Activated CD4-positive, alpha-beta T cell treated with anti-CD3 and anti-CD28 coated beads, Interleukin-2, amount 50 U/mL, for 4 hours (primary cell): Measurements from ENCODE around the gene STIP1.
A peak's percentile ranks its signal among the peaks of the same experiment; 100 is the strongest.

Source experiments
- DNase-seq, 2 experiments: peaks; one replicate each; pipeline ENCODE4 v3.0.0-alpha.2; 2020

Gene STIP1

DNA sequence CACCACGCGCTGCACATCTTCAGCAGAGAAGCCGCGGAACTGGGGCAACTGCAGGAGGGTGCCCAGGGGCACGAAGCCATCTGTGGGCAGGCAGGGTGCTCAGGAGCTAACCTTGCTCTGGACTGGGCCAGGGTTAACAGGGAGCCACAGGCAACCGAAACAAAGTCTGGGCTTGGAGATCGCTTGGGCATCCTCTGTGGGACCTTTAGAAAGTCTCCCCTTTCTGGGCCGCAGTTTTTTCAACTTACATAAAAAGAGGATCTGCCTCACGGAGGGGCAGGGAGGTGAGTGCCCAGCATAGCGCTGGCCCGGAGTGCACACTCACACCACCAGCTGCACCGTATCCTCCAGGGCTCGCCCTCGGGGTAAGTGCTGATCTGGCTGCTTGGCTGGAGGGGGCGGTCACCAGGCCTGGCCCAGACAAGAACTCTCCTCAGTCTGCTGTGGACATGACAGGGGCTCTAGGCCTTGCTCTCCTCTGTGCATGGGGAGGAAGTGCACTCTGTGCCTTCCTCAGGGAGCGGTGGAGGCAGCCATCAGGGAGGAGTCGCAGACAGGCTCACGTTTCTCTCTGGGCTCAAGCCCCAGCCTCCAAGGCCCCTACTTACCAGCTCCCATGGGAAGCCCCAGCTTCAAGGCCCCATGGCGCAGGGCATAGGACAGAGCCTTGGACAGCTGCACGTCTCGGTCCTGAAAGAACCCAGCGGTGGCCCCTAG, 39.1 kb downstream of the STIP1 start:
- no peak for DNase-seq

DNA sequence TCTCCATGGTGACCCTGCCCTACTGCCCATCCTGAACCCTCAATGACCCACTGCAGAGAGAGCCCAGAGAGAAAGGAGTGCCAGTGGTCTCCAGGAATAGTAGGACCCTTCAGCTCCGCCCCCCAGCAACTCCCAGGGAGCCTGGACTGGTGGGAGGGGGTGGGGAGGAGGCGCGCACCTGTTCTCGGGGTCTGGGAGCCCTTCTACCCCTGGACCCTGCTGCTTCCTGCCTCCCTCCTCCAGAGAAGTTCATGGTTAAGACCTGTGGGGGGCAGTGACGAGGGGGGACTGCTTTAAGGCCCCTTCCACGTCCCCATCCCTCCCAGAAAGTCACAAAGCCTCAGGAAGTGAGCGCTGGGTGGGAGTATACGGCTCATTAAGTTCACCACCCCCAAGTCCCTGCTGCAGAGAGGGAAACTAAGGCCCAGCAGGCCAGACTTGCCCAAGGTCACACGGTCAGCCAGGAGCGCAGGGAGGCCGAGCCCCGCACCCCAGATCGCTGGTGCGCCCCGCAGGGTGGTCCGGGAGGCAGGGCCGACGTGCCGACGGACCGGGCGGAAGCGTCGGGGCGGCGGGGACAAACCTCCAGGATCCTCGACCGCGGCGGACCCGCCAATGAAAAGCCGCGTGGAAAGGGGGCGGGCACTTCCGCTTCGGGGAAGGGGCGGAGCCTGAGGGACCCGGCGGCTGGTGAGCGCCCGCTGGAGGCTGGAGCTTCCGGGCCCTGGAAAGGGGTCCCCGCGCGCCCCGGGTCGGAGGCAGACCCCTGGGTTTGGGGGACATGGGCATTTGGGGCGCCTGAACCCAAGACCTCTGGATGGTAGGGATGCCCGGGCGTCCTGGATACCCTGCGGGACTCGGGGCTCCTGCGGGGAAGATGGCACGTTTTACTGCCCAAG, 39.9 kb downstream of the STIP1 start, which contains the start of the genes NUDT22 and TRPT1:
NUDT22 (plus strand) TSS at position 667 of the 899 bp plus-strand sequence. CDS start 379 bp downstream, outside the sequence.
TRPT1 (minus strand) TSS at position 579 of the 899 bp plus-strand sequence; CDS start at position 253, 326 bp downstream.
- DNase-seq, result peak; percentile 85 to 88

DNA sequence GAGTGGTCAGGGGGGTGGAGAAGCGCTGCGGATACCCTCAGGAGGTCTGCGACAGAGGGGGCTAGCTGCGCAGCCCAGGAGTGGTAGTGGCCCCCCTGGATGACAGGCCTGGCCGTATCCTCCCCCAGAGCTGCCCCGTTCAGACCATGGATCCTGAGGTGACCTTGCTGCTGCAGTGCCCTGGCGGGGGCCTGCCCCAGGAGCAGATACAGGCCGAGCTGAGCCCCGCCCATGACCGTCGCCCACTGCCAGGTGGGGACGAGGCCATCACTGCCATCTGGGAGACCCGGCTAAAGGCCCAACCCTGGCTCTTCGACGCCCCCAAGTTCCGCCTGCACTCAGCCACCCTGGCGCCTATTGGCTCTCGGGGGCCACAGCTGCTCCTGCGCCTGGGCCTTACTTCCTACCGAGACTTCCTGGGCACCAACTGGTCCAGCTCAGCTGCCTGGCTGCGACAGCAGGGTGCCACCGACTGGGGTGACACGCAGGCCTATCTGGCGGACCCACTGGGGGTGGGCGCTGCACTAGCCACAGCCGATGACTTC, 40.6 kb downstream of the STIP1 start:
- DNase-seq, result peak in 1 of 2 experiments; percentile 30

DNA sequence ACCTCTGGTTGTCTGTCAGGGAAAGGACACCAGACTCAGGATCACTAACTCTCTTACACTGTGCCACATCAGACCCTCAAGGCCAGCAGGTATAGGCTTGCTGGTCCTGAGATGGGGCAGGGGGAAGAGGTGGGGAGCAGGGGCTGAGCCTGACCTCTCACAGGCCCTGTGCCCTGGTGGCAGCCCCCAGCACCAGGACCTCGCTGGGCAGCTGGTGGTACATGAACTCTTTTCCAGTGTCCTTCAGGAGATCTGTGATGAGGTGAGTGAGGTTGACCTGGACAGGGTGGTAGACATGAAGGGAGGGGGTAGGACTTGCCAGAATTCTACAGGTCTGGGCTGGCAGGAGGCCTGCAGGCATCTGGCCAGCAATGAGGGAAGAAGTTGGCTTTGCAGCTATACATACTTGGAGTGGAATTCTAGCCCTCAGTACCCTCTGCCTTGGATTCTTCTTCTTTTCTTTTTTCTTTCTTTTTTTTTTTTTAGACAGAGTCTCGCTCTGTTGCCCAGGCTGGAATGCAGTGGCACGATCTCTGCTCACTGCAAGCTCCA, 41.5 kb downstream of the STIP1 start:
- DNase-seq, result no peak

DNA sequence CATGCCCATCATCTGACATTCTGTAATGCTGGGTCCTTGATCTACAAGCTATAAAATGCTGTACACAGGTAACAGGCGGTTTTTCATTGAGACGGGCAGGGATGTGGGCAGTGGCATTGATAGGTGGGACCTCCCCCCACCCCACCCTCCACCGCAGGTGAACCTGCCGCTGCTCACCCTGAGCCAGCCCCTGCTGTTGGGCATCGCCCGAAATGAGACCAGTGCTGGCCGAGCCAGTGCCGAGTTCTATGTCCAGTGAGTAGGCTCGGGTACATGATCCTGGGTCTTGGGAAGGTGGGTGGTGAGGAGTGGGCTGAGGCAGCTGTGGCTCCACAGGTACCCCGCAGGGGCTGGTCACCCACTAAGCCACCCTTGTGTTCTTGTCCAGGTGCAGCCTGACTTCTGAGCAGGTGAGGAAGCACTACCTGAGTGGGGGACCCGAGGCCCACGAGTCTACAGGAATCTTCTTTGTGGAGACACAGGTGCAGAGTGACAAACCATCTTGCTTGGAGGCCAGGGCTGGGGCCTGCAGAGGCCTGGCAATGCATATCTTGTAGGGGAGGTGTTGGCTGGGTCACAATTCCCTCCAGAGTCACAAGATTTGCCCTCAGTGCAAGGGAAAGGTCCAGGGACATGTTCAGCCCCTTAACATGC, 43.2 kb downstream of the STIP1 start:
- DNase-seq, result no peak

DNA sequence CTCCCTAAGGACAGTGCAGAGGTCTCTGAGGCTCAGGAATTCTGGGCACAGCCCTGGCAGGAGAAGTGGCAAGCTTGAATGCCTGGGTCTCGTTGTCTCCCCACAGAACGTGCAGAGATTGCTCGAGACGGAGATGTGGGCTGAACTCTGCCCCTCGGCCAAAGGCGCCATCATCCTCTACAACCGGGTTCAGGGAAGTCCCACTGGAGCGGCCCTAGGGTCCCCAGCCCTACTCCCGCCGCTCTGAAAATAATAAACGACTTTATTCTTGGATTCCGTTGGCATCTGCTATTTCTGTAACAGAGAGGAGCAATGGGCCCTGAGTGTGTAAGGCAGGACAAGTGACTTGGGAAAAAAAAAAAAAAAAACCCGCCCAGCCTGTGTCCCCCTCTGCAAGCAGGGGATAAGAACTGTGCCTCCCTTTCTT, 43.8 kb downstream of the STIP1 start:
- no peak for DNase-seq

DNA sequence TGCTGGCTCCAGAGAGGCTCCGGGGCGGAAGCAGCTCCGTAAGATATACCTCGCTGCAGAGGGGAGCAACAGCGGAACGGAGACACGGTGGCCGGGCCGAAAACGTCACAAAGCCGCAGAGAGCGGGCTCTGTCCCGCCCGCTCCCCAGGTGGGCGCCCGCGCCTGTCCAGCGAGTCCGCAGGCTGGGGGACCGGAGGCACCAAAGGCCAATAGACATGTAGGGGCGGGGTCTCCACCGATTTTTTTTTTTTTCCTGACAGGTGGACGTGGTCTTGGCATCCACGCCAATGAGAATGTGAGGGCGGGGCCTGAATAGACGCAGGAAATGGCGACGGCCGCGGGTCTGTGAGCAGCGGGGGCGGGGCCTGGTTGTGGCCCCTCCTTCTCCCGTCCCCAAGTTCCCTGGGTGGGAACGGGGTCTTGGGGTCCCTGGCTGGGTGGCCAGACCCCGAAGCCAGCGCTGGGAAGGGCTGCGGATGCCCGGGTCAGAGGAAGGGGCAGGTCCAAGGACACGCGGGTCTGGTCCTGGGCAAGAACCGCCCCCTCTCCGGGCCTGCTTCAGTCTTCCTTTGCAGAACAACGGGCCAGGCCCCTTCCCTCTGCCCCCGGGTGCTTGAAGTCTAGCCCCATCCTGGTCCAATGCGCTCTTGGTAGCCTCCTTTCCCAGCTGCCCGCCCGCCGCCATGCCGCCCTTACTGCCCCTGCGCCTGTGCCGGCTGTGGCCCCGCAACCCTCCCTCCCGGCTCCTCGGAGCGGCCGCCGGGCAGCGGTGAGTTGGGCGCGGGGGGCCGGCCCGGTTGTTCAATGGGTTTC, 44.4 kb downstream of the STIP1 start, which contains the start of gene DNAJC4:
DNAJC4 (plus strand) TSS at position 378 of the 814 bp plus-strand sequence; CDS start at position 685, 307 bp downstream.
- peak; percentile 77 to 79 for DNase-seq

DNA sequence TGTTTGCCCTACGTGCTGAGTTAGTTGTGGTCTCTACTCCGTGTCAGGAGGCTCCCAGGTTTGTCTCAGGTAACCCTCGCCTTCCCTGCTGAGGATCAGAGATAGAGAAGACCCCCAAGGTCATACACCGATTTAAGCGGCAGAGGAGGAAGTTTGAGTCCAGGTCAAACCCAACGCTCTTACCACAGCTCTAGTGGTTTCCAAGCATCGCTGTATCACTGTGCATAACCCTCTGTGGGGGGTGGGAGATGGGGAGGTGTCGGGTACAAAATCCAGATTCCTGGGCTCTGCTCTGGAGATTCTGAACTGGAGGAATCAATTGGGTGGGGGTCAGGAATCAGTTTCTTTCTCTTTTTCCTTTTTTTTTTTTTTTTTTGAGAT, 45.0 kb downstream of the STIP1 start:
- DNase-seq, result no peak

DNA sequence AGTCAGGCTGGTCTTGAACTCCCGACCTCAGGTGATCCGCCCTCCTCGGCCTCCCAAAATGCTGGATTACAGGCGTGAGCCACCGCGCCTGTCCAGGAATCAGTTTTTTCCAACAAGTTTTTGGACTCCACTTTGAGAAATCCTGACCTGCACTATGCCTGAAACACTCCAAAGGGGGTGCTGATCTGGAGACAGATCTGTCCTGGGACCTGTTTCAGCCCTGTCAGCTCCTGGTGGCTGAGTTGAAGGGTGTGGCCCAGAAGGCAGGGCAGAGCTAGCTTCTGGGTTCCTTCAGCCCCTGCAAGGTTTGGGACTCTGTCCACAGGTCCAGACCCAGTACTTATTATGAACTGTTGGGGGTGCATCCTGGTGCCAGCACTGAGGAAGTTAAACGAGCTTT, 45.6 kb downstream of the STIP1 start:
- no peak for DNase-seq

DNA sequence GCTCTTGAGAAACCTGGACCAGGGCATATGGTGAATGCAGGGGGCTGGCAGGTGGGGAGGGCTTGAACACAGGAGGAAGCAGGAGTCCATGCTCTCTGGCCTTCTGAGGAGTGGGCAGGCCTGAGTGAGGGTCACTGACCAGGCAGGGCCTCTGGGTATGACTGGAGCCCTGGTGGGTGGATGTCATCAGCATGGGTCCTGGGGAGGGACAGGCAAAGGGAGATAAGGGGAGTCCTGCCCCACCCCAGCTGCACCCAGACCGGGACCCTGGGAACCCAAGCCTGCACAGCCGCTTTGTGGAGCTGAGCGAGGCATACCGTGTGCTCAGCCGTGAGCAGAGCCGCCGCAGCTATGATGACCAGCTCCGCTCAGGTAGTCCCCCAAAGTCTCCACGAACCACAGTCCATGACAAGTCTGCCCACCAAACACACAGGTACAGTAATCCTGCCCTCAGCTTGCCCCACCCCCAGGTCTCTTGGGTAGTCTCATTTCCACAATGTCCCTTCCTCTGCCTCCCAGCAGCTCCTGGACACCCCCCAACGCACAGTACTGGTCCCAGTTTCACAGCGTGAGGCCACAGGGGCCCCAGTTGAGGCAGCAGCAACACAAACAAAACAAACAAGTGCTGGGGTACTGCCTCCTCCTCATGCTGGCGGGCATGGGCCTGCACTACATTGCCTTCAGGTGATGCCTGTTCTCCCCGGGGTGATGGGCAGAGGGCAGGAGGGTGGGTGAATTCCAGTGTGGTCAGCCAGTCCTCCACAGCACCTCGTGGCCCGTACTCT, 46.4 kb downstream of the STIP1 start:
- no peak for DNase-seq

DNA sequence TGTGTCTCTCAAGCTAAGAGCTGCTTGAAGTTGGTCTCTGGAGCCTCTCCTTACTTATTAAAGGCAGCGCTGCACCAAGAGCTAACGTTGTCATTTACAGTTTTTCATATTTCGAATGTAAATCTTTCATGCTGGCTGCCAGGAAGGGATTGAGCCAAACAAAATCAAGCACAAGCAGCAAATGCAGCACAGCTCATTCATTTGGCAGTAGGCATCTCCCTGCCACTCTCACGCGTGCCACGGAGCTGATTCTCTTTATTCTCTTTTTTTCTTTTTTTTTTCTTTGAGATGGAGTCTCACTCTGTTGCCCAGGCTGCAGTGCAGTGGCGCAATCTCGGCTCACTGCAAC, 47.0 kb downstream of the STIP1 start:
- no peak for DNase-seq

DNA sequence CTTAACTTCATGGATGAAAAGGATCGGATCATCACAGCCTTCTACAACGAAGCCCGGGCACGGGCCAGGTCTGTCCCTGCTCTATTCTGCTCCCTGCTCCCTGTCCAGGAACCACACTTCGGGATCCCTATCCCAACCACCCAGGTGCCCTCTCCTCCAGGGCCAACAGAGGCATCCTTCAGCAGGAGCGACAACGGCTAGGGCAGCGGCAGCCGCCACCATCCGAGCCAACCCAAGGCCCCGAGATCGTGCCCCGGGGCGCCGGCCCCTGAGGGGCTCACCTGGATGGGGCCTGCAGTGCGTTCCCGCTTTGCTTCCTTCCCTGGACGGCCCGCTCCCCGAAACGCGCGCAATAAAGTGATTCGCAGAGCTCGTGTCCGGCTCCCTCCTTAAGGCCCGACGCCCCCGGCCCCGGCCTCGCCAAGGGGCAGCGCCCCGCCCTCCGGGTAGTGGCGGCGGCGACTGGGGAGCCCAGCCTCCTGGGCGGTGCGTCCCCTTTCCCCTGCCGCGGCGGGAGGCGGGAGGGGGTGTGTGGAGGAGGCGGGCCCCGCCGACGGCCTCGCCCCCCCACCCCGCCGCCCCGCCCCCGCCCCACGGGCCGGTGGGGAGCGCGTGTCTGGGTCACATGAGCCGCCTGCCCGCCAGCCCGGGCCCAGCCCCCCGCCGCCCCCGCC, 48.1 kb downstream of the STIP1 start, which contains the start of gene VEGFB:
VEGFB (plus strand) TSS at position 672 of the 674 bp plus-strand sequence. CDS start 250 bp downstream, outside the sequence.
- DNase-seq, result peak; percentile 56 to 61

DNA sequence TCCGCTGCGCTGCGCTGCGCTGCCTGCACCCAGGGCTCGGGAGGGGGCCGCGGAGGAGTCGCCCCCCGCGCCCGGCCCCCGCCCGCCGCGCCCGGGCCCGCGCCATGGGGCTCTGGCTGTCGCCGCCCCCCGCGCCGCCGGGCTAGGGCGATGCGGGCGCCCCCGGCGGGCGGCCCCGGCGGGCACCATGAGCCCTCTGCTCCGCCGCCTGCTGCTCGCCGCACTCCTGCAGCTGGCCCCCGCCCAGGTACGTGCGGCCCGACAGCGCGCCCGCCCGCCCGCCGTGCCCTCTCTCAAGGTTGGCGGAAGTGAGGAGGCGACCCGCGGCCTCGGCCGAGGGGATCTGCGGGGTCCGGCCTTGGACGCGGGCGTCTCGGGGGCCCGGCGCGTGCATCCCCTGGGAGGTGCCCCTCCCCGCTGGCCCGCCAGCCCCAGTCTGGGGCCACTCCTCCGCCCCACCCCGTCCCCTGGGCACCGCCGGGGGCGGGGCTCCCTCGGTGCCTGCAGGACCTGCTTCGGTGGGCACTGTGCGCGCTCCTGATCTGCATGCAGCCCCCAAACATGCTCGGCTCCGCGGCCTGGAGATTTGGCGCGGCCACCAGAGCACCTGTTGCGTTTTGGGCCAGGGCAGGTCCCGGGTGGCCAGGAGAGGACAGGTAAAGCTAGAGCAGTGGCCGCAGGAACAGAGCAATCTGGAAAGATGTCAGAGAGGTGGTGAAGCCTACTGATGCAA, 48.8 kb downstream of the STIP1 start:
- DNase-seq, result peak in 1 of 2 experiments; percentile 25

DNA sequence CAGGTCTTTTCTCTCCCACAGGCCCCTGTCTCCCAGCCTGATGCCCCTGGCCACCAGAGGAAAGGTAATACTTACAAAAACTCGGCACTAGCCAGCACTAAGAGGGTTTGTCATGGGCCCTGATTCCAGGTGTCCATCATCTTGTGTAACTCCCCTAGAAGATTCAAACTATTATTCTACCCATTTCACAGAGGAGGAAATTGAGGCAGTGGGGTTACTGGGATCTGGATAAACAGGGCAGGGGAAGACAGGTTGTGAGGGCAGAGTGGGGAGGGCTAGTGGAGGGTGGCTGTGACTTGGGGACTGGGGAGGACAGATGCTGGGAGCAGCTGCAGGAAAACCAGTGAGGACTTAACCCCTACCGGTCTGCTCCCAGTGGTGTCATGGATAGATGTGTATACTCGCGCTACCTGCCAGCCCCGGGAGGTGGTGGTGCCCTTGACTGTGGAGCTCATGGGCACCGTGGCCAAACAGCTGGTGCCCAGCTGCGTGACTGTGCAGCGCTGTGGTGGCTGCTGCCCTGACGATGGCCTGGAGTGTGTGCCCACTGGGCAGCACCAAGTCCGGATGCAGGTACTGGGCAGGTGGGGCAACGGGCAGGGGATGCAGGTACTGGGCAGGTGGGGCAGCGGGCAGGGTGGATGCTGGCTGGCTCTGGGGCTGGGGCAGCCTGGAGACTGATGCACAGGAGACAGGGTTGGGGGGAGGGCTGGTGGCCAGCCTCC, 49.6 kb downstream of the STIP1 start:
- no peak for DNase-seq

DNA sequence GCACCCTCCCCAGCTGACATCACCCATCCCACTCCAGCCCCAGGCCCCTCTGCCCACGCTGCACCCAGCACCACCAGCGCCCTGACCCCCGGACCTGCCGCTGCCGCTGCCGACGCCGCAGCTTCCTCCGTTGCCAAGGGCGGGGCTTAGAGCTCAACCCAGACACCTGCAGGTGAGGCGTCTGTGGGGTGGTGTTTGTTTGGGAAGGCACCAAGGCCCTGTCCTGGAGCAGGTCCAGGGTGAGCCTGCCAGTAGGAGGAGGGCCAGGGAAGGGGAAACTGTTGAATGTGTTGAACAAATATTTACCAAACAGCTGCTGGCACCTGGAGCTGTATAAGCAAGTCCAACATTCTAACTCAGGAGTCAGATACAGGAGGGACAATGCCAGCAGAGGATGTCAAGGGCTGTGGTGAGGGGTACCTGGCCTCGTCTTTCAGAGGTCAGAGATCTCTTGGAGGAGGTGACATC, 51.5 kb downstream of the STIP1 start:
- DNase-seq, result no peak

DNA sequence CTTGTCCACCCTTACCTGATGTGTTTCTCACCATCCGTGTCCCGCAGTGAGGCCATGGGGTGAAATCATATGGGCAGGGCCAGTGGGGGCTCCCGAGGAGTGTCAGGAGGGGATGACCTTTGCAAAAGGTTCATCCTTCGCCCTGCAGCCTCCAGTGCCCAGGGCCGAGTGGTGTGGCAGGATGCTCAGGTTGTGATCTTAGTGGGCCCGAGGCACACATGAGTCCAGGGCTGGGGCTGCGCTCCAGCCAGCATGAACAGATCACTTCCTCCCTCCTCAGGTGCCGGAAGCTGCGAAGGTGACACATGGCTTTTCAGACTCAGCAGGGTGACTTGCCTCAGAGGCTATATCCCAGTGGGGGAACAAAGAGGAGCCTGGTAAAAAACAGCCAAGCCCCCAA, 52.1 kb downstream of the STIP1 start:
- DNase-seq, result no peak

DNA sequence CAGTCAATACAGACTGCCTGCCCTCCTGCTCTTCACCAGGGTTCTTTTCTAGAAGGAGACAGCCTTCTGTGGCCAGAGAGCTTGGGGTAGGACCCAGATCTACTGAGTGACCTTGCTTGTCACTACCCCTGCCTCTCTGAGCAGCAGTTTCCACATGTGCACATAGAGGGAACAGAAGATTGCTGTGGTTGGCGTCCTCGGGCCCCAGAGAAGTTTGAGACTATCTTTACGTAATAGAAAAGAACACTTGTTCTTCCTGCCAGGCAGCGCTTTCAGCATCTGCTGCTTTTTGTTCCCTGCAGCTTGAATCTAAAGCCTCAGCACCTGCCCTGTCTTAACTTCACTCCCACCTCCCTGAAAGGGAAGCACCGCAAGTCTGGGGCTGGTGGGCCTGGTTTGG, 53.0 kb downstream of the STIP1 start:
- DNase-seq, result no peak

DNA sequence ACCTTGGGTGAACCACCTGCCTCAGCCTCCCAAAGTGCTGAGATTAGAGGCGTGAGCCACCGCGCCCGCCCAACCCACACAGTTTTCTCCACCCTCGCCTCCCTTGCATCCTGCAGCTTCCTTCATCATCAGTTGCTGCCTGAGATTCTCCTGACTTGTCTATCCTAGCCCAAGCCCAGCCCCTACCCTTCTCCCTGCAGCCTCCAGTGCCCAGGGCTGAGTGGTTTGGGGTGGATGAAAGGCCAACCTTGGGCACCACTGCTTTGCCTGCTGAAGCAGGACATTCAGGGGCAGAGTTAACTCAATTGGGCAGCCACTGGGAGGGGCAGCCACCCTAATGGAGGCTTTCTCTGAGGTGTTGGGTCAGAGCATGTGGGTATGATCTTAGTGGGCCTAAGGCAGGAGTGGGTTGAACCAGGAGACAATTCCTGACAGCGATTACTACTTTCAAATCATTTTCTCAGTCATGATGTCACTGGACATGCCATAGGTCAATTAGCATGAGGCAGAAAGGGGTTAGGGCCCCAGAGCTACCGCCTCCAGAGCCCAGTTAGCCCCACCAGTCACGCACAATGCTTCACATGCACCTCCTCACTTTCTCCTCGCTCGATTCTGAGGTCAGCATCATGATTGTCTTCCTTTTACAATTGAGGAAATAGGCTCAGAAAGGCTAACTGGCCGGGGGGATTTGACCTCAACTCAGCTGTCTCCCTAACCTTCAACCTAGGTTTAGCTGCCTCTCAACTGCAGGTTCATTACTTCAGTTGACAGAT, 53.9 kb downstream of the STIP1 start:
- no peak for DNase-seq
